KOPT-K1 (cell line): ENCODE results near the gene ZCCHC14.
"Not testable (repeated sequence)": the region's sequence is repeated elsewhere in the genome, so short reads cannot be mapped to it uniquely, and the experiment has no call there.

Experiments used
- H3K27ac ChIP-seq: fragments of 200-600 bp; sonication (generic); 2 replicates; pipeline ENCODE4 v1.5.1; 2016; ENCODE audit warnings: antibody characterized with exemption, mild to moderate bottlenecking, low read depth, low read length; ENCODE audit not compliant: poor library complexity, severe bottlenecking
- H3K36me3 ChIP-seq: fragments of 200-600 bp; sonication (generic); 2 replicates; pipeline ENCODE4 v1.5.1; 2017; ENCODE audit warnings: antibody characterized with exemption, mild to moderate bottlenecking, low read length, moderate library complexity; ENCODE audit not compliant: insufficient read depth
- H3K9me3 ChIP-seq: fragments of 200-600 bp; sonication (generic); 2 replicates; pipeline ENCODE4 v1.5.1; 2017; ENCODE audit warnings: antibody characterized with exemption, low read length, mild to moderate bottlenecking; ENCODE audit not compliant: insufficient read depth, poor library complexity, severe bottlenecking

The ZCCHC14 gene

GRCh38 chr16:87391950-87392820 lies 100.6 kb downstream of the ZCCHC14 start, which contains the start of gene MAP1LC3B:
Gene MAP1LC3B, plus strand, starts transcription at chr16:87392336. Its CDS starts 92 bp downstream, at chr16:87392428.
- peak within 1 kb of the TSS; percentile 91 for H3K27ac ChIP-seq
- no peaks in the 10 kb centered on the region for H3K9me3 ChIP-seq
- H3K36me3 ChIP-seq, result no peaks in the 10 kb centered on the region

- H3K27ac ChIP-seq, result peak overlapping the region; percentile 91
Observed at GRCh38 chr16:87391324-87391949, 101.4 kb downstream of the ZCCHC14 start.

GRCh38 chr16:87390641-87391323 lies 102.0 kb downstream of the ZCCHC14 start:
- Histone ChIP-seq H3K36me3 (no peaks in the 10 kb centered on the region), H3K9me3 (no peaks in the 10 kb centered on the region), H3K27ac (peak overlapping the region; percentile 91)

More at GRCh38 chr16:87391324-87391949, 101.4 kb downstream of the ZCCHC14 start:
- no peaks in the 10 kb centered on the region for H3K36me3 ChIP-seq
- H3K9me3 ChIP-seq, result no peaks in the 10 kb centered on the region

GRCh38 chr16:87389914-87390313 lies 102.9 kb downstream of the ZCCHC14 start:
- not testable (repeated sequence) for H3K36me3 ChIP-seq, H3K27ac ChIP-seq, H3K9me3 ChIP-seq

- Histone ChIP-seq H3K36me3 (no peaks in the 10 kb centered on the region), H3K9me3 (no peaks in the 10 kb centered on the region), H3K27ac (peak overlapping the region; percentile 24)
Observed at GRCh38 chr16:87389245-87389644, 103.6 kb downstream of the ZCCHC14 start.

- Histone ChIP-seq H3K27ac (peak overlapping the region; percentile 56), H3K9me3 (no peaks in the 10 kb centered on the region), H3K36me3 (no peaks in the 10 kb centered on the region)
Observed at GRCh38 chr16:87388818-87389134, 104.0 kb downstream of the ZCCHC14 start.

DNA sequence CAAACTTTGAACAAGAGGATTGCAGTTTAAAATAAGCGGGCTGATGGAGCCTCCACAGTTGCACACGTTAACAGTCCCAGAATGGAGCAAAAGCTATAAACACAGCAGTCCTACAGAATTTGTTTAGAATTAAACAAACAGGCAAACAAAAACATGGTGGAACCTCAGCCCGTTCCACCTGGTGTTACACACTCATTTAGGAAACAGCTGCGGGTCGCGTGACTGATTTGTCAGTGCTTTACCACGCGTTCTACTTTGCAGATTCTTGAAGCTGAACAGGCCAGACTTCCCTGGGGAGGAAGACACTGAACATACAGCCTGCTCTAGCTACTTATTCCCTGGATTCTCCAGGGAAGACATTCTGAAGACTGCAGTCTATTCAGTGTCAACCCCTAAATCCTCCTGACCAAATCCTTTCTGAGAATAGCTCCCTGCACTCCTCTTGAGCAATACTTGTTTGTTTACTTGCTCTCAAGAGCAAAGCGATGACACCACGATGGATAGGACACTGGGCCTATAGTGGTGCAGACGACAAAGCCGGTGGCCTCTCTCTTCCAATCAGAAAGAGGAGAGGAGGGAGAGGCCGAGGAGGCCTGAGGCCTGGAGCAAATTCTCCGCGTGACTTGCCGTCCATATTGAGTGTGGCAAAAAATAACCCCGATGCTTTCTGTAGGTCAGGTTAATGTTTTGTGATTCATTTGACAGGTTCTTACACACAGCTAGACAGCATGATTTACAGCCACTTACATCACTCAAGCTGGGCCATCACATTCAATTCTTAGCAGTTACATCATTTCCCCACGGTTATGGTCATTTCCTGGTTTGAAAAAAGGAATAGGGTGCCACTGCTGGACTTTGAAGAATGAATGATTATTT lies 104.6 kb downstream of the ZCCHC14 start:
- H3K9me3 ChIP-seq, result no peaks in the 10 kb centered on the region
- H3K36me3 ChIP-seq, result no peaks in the 10 kb centered on the region
- H3K27ac ChIP-seq, result peak overlapping the region; percentile 56

- H3K36me3 ChIP-seq, H3K9me3 ChIP-seq: not testable (repeated sequence)
- peak overlapping the region; percentile 78 for H3K27ac ChIP-seq
Observed at GRCh38 chr16:87384875-87385167, 108.0 kb downstream of the ZCCHC14 start.

GRCh38 chr16:87384162-87384874 lies 108.5 kb downstream of the ZCCHC14 start:
- peak overlapping the region; percentile 78 for H3K27ac ChIP-seq
- no peaks in the 10 kb centered on the region for H3K9me3 ChIP-seq
- peaks cover 8% of the 10 kb centered on the region; the same call in 1 of the 2 replicates for H3K36me3 ChIP-seq

- H3K36me3 ChIP-seq, result peaks cover 11% of the 10 kb centered on the region; the same call in 1 of the 2 replicates
- peak within 1 kb of the TSS; percentile 78 for H3K27ac ChIP-seq
- no peaks in the 10 kb centered on the region for H3K9me3 ChIP-seq
Observed at GRCh38 chr16:87383505-87384161, 109.2 kb downstream of the ZCCHC14 start, which contains the start of gene FBXO31. Gene FBXO31, minus strand, starts transcription at chr16:87383776. Its CDS starts 32 bp downstream, at chr16:87383744.

GRCh38 chr16:87382023-87382785 lies 110.6 kb downstream of the ZCCHC14 start:
- H3K9me3 ChIP-seq, result no peaks in the 10 kb centered on the region
- H3K36me3 ChIP-seq, result peaks cover 23% of the 10 kb centered on the region; the same call in 1 of the 2 replicates
- peak overlapping the region; percentile 78 for H3K27ac ChIP-seq

GRCh38 chr16:87380881-87381280 lies 111.9 kb downstream of the ZCCHC14 start:
- Histone ChIP-seq H3K27ac (no peak overlapping the region), H3K36me3 (peaks cover 25% of the 10 kb centered on the region; the same call in 1 of the 2 replicates), H3K9me3 (no peaks in the 10 kb centered on the region)

DNA sequence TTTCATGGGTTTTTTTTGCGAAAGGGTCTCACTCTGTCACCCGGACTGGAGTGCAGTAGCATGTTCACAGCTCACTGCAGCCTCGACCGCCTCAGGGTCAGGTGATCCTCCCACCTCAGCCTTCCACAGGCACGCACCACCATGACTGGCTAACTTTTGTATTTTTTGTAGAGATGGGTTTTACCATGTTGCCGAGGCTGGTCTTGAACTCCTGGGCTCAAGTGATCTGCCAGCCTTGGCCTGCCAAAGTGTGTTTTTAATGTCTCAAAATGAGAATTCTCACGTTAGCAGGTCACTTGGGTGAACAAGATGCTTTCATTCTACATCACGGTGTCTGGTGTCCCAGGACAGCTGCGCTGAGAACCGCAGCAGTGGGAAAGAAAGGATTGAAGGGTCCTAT lies 112.4 kb downstream of the ZCCHC14 start:
- Histone ChIP-seq H3K27ac (no peak overlapping the region), H3K36me3 (peaks cover 25% of the 10 kb centered on the region; the same call in 1 of the 2 replicates), H3K9me3 (no peaks in the 10 kb centered on the region)
